Measurements from ENCODE around the gene CAB39. TPM values are rescaled to one million over a fixed set of nuclear protein-coding genes. Genes with fewer than 3 reads are reported as not detected.

The CAB39 gene
- total and polyA plus RNA-seq, 2 donors (not counting 1 experiment from before 2014, with no cell fraction given): 21.7 to 75.7 TPM

DNA sequence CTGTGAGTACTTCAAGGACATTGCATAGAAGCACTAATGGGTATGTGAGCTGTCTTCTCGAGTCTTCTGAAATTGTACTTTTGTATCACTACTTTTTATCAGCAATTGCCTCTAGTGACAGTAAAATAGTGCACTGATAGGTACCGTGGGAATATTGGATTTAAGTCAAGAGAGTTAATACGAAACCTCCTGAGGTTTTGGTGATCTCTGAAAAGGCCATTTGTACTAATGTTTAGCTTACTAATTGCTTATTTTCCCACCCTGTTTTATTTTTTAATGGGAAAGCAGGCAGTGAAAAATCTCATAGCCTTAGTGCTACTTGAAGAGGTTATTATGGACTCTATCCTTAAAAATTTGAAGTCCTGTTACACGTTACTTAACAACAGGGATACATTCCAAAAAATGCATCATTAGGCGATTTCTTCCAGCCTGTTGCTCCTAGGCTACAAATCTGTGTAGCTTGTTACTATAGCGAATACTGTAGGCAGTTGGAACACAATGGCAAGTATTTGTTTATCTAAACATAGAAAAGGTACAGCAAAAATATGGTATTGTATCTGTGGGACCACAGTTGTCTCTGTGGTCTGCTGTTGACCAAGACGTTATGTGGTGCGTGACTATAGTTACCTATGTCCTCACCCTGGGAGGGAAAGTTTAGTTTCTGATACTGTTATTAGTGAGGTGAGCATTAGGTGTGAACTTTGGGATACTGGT is 65.9 kb downstream of the CAB39 start:
- Mint-ChIP-seq H3K27ac (peak overlapping the region; percentile 56), H3K9me3 (ENCODE audit: insufficient read depth) (no peaks in the 10 kb centered on the region), H3K4me1 (peaks cover 32% of the 10 kb centered on the region), H3K27me3 (no peaks in the 10 kb centered on the region), H3K4me3 (no peak overlapping the region)
- Histone ChIP-seq H3K9me3 (ENCODE audit: control extremely low read depth in 1 of 3, control insufficient read depth in 2 of 3, insufficient read depth in 1 of 3, low read length in 2 of 3) (no peaks in the 10 kb centered on the region), H3K27me3 (replicated peaks in 1 of 4; ENCODE audit: control extremely low read depth in 1 of 4, control insufficient read depth in 3 of 4, insufficient read depth in 4 of 4, low read length in 3 of 4) (no peaks in the 10 kb centered on the region), H3K79me2 (ENCODE audit: control insufficient read depth, insufficient read depth, low read length) (peaks cover 90% of the 10 kb centered on the region), H3K9ac (ENCODE audit: low read length) (no peak overlapping the region), H2AFZ (ENCODE audit: insufficient read depth, low read depth, low read length, poor library complexity, severe bottlenecking) (no peak overlapping the region), H3K4me3 (ENCODE audit: control extremely low read depth in 1 of 5, extremely low read depth in 1 of 5, insufficient read depth in 1 of 5, low read depth in 2 of 5, low read length in 4 of 5) (no peak overlapping the region), H3K27ac (ENCODE audit: low read length in 2 of 2) (no peak overlapping the region), H3K36me3 (replicated peaks in 1 of 2; ENCODE audit: control extremely low read depth in 1 of 2, control insufficient read depth in 1 of 2, extremely low read depth in 1 of 2, insufficient read depth in 2 of 2, low read length in 1 of 2) (peaks cover 1 to 9% of the 10 kb centered on the region in 2 experiments), H3K4me1 (ENCODE audit: control insufficient read depth in 2 of 2, insufficient read depth in 2 of 2, low read length in 2 of 2) (no peaks in the 10 kb centered on the region), H4K20me1 (ENCODE audit: control insufficient read depth, insufficient read depth, low read length, poor library complexity, severe bottlenecking) (peaks cover 38% of the 10 kb centered on the region), H3K4me2 (replicated peaks; ENCODE audit: low read depth, low read length, poor library complexity, severe bottlenecking) (no peak overlapping the region)
- DNase-seq: no peak
- ChIA-PET CTCF (interaction anchor here (0.7 to 1.8 kb wide), 2 partner anchors 13 to 20 kb away, joined by 3 to 4 read pairs; no protein-coding TSS in a partner anchor), POLR2A (no interaction called here)
- no peak for TF ChIP-seq EZH2 (IDR thresholded peaks at IDR 0.05; ENCODE audit: borderline replicate concordance, insufficient read depth, low read depth, low read length, poor library complexity, severe bottlenecking)
- TF ChIP-seq, protein P1, sequence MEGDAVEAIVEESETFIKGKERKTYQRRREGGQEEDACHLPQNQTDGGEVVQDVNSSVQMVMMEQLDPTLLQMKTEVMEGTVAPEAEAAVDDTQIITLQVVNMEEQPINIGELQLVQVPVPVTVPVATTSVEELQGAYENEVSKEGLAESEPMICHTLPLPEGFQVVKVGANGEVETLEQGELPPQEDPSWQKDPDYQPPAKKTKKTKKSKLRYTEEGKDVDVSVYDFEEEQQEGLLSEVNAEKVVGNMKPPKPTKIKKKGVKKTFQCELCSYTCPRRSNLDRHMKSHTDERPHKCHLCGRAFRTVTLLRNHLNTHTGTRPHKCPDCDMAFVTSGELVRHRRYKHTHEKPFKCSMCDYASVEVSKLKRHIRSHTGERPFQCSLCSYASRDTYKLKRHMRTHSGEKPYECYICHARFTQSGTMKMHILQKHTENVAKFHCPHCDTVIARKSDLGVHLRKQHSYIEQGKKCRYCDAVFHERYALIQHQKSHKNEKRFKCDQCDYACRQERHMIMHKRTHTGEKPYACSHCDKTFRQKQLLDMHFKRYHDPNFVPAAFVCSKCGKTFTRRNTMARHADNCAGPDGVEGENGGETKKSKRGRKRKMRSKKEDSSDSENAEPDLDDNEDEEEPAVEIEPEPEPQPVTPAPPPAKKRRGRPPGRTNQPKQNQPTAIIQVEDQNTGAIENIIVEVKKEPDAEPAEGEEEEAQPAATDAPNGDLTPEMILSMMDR (IDR thresholded peaks at IDR 0.05): no peak
- no peak for ATAC-seq (ENCODE audit: low read depth)
- intact Hi-C loops (cut with micrococcal nuclease): no loop called here
- WGBS (ENCODE audit: insufficient coverage): 100% methylated on average over 3 of the region's 8 CpGs

DNA sequence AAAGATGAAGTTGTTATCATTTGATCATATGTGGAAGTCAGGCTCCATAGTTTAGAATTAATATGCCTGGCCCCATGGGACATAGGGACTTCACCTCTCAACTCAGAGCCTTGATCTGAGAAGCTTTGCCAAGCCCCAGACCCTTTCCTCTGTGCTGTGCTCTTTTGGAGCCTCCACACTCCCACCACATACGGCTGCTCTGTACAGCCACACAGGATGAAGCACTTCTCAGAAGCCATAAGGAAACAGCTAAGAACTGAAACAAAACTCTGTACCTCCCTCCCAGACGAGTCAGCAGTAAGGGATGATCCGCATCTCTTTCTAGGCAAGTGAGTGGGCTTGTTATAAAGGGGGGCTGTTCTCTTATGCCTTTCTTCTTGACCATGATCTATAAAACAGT is 66.5 kb downstream of the CAB39 start:
- intact Hi-C loops (cut with micrococcal nuclease): no loop called here
- no peak overlapping the region for H3K4me2 ChIP-seq (replicated peaks; ENCODE audit: low read depth, low read length, poor library complexity, severe bottlenecking)
- ChIA-PET POLR2A (no interaction called here), CTCF (no interaction called here)
- Mint-ChIP-seq H3K4me3 (no peak overlapping the region), H3K4me1 (peaks cover 36% of the 10 kb centered on the region), H3K27ac (no peak overlapping the region), H3K27me3 (no peaks in the 10 kb centered on the region), H3K9me3 (ENCODE audit: insufficient read depth) (no peaks in the 10 kb centered on the region)
- no peaks in the 10 kb centered on the region for H3K9me3 ChIP-seq (ENCODE audit: control extremely low read depth in 1 of 3, control insufficient read depth in 2 of 3, insufficient read depth in 1 of 3, low read length in 2 of 3)
- WGBS (ENCODE audit: insufficient coverage): 80% methylated on average over 1 of the region's 3 CpGs
- H4K20me1 ChIP-seq (ENCODE audit: control insufficient read depth, insufficient read depth, low read length, poor library complexity, severe bottlenecking): peaks cover 39% of the 10 kb centered on the region
- no peaks in the 10 kb centered on the region for H3K4me1 ChIP-seq (ENCODE audit: control insufficient read depth in 2 of 2, insufficient read depth in 2 of 2, low read length in 2 of 2)
- DNase-seq (no peak), ATAC-seq (ENCODE audit: low read depth) (no peak)
- TF ChIP-seq, protein P1 (IDR thresholded peaks at IDR 0.05): no peak
- no peak for TF ChIP-seq EZH2 (IDR thresholded peaks at IDR 0.05; ENCODE audit: borderline replicate concordance, insufficient read depth, low read depth, low read length, poor library complexity, severe bottlenecking)
- peaks cover 4 to 14% of the 10 kb centered on the region in 2 experiments for H3K36me3 ChIP-seq (replicated peaks in 1 of 2; ENCODE audit: control extremely low read depth in 1 of 2, control insufficient read depth in 1 of 2, extremely low read depth in 1 of 2, insufficient read depth in 2 of 2, low read length in 1 of 2)
- H2AFZ ChIP-seq (ENCODE audit: insufficient read depth, low read depth, low read length, poor library complexity, severe bottlenecking): no peak overlapping the region
- H3K27ac ChIP-seq (ENCODE audit: low read length in 2 of 2): no peak overlapping the region
- no peak overlapping the region for H3K9ac ChIP-seq (ENCODE audit: low read length)
- no peak overlapping the region for H3K4me3 ChIP-seq (ENCODE audit: control extremely low read depth in 1 of 5, extremely low read depth in 1 of 5, insufficient read depth in 1 of 5, low read depth in 2 of 5, low read length in 4 of 5)
- H3K27me3 ChIP-seq (replicated peaks in 1 of 4; ENCODE audit: control extremely low read depth in 1 of 4, control insufficient read depth in 3 of 4, insufficient read depth in 4 of 4, low read length in 3 of 4): no peaks in the 10 kb centered on the region
- peaks cover 90% of the 10 kb centered on the region for H3K79me2 ChIP-seq (ENCODE audit: control insufficient read depth, insufficient read depth, low read length)

All from B cell (primary cell).